Heart right ventricle (tissue), 16 donors: ENCODE results near the gene CACNB2. TPM values are rescaled to one million over a fixed set of nuclear protein-coding genes. Genes with fewer than 3 reads are reported as not detected.
A peak's percentile ranks its signal among the peaks of the same experiment; 100 is the strongest.

Experiments
- ATAC-seq, 8 donors: fragments of 200-7000 bp; cut with Tn5 transposase; one replicate each; pipeline ENCODE4 v1.9.1; 2020; ENCODE audit warnings: mild to moderate bottlenecking in 8 of 8, moderate library complexity in 8 of 8, moderate number of reproducible peaks in 1 of 8
- DNase-seq, 2 donors: peaks; one replicate each; pipeline ENCODE4 v3.0.0-alpha.2; 2020
- H3K27ac ChIP-seq, 10 donors: fragments of 200-600 bp; sonication (generic) in 2 of 10; one replicate each; pipeline versions ENCODE4 v1.5.0 to v1.8.0; 2020 to 2022; ENCODE audit warnings: mild to moderate bottlenecking in 3 of 10
- H3K27me3 ChIP-seq, 7 donors: fragments of 200-600 bp; one replicate each; pipeline ENCODE4 v1.8.0; 2021 to 2022; ENCODE audit warnings: mild to moderate bottlenecking in 2 of 7
- H3K36me3 ChIP-seq, 9 donors: fragments of 200-600 bp; sonication (generic) in 1 of 9; one replicate each; pipeline versions ENCODE4 v1.5.0 to v1.8.0; 2020 to 2022; ENCODE audit warnings: mild to moderate bottlenecking in 2 of 9
- H3K4me1 ChIP-seq, 9 donors: fragments of 200-600 bp; sonication (generic) in 1 of 9; one replicate each; pipeline versions ENCODE4 v1.5.0 to v1.8.0; 2020 to 2022; ENCODE audit warnings: mild to moderate bottlenecking in 4 of 9
- H3K4me3 ChIP-seq, 10 donors: fragments of 200-600 bp; sonication (generic) in 2 of 10; one replicate each; pipeline versions ENCODE4 v1.5.0 to v1.8.0; 2020 to 2022; ENCODE audit warnings: mild to moderate bottlenecking in 7 of 10, moderate library complexity in 2 of 10
- H3K9me3 ChIP-seq, 11 donors: fragments of 200-600 bp in 10 of 11; sonication (generic) in 2 of 11; one replicate each; pipeline versions ENCODE4 v1.5.0 to v1.8.0; 2013 to 2022; ENCODE audit warnings: mild to moderate bottlenecking in 2 of 11, control low read depth in 1 of 11, moderate library complexity in 1 of 11
- CTCF ChIP-seq, 9 donors: fragments of 200-600 bp; sonication (generic) in 2 of 9; IDR thresholded peaks; one replicate each; pipeline versions ENCODE4 v1.5.0 to v1.8.0; 2021 to 2022; ENCODE audit warnings: antibody characterized with exemption in 9 of 9, mild to moderate bottlenecking in 5 of 9, moderate library complexity in 1 of 9
- WGBS, 2 donors: extraction: QIAGEN DNeasy Blood & Tissue Kit; methylation state at CpG; one replicate each; pipeline ENCODE4 v1.1.7; 2013; ENCODE audit warnings: inconsistent platforms in 1 of 2; 5-methylcytosine and 5-hydroxymethylcytosine counted together
- intact Hi-C, 10 donors: fragments of 100-400 bp; cut with DNase I; formaldehyde crosslinking; loops; one replicate each; pipeline versions ENCODE4 v1.11.1 to v1.14.2; 2022
- polyA plus RNA-seq, 2 donors: library from polyadenylated mRNA; stranded (reverse); fragments of 200-250 nt; gene quantifications; one replicate each; pipeline ENCODE4 v1.2.3, GENCODE V29; 2013
- total RNA-seq, 10 donors: library from RNA; stranded (reverse); fragmentation: NEBNext Ultra II Directional in 3 of 10; extraction: Animal tissue kit (Norgen Biotek cat#: 25700) in 3 of 10; gene quantifications; one replicate each; pipeline versions ENCODE4 v1.2.1 to v1.2.4, GENCODE V29; 2021 to 2023
- donor health status: Arrhythmogenic right ventricular cardiomyopathy.
- donor health status: ischemic (EF 13 %, LVEDD 7.1; RV severe dilation, severe dysfunction).
- donor health status: healthy with polysubstance abuse.
- donor health status: DM: no; HTN: yes; CAD: no.
- donor health status: DM: no; HTN: no; CAD: no.
- donor health status: ischemic (EF 25% LVEDD 6.9; RV normal size, moderate dysfunction).
- donor health status: ischemic (EF 25% LVEDD 5.7; RV mildly dilated, moderate dysfunction).
- donor health status: healthy.
- donor health status: DM: yes; HTN: yes; CAD: no.
- donor health status: Ischemic cardiomyopathy.
- donor health status: ischemic (EF 35%, LVEDD 5.7; RV mildly dilated, moderate dysfunction).
- donor health status: nonischemic (EF 11% LVEDD 7.7; RV severe dilation, severe dysfunction).
- donor health status: DM: yes; HTN: yes; CAD: no.
- donor health status: PGD.
- donor health status: ischemic (EF 29% LVEDD 5.4; RV normal size, mild dysfunction).
- donor health status: nonischemic (EF 23%, LVEDD 6.1; RV moderate dilation, normal function).

CACNB2 gene
- total and polyA plus RNA-seq, 12 donors: 8.9 to 71.1 (median 36.7) TPM

GRCh38 chr10:18196806-18197550, 56.8 kb downstream of the CACNB2 start:
- 57 to 71% methylated on average over 2 of the region's 2 CpGs for WGBS, 2 donors
- TF ChIP-seq CTCF (IDR thresholded peaks at IDR 0.05): no peak
- intact Hi-C loops: no loop called here
- DNase-seq (no peak), ATAC-seq (no peak)
- no peaks in the 10 kb centered on the region for H3K36me3 ChIP-seq
- no peak overlapping the region for H3K27ac ChIP-seq
- H3K27me3 ChIP-seq: no peaks in the 10 kb centered on the region
- no peak overlapping the region for H3K4me3 ChIP-seq
- peaks cover 0 to 19% (median 7%) of the 10 kb centered on the region in 9 donors for H3K4me1 ChIP-seq
- H3K9me3 ChIP-seq: no peaks in the 10 kb centered on the region

GRCh38 chr10:18197706-18198105, 57.5 kb downstream of the CACNB2 start:
- WGBS, 2 donors: 89% methylated on average over 2 of the region's 2 CpGs
- H3K27ac ChIP-seq: no peak overlapping the region
- intact Hi-C loops: no loop called here

GRCh38 chr10:18201877-18202276, 61.7 kb downstream of the CACNB2 start:
- Histone ChIP-seq H3K27me3 (no peaks in the 10 kb centered on the region), H3K9me3 (no peaks in the 10 kb centered on the region), H3K27ac (no peak overlapping the region), H3K36me3 (no peaks in the 10 kb centered on the region), H3K4me3 (no peak overlapping the region), H3K4me1 (peaks cover 0 to 28% (median 8%) of the 10 kb centered on the region in 9 donors)
- ATAC-seq (no peak), DNase-seq (no peak)
- TF ChIP-seq CTCF (IDR thresholded peaks at IDR 0.05): no peak
- intact Hi-C loops: no loop called here

More at GRCh38 chr10:18197706-18198105, 57.5 kb downstream of the CACNB2 start:
- H3K36me3 ChIP-seq: no peaks in the 10 kb centered on the region
- H3K27me3 ChIP-seq: no peaks in the 10 kb centered on the region
- peaks cover 0 to 23% (median 7%) of the 10 kb centered on the region in 9 donors for H3K4me1 ChIP-seq
- DNase-seq (no peak), ATAC-seq (no peak)
- no peak for TF ChIP-seq CTCF (IDR thresholded peaks at IDR 0.05)
- no peaks in the 10 kb centered on the region for H3K9me3 ChIP-seq
- H3K4me3 ChIP-seq: no peak overlapping the region

GRCh38 chr10:18202680-18203460, 62.6 kb downstream of the CACNB2 start:
- no peak overlapping the region for H3K4me3 ChIP-seq
- H3K27me3 ChIP-seq: no peaks in the 10 kb centered on the region
- ATAC-seq (peak in 1 of 8 donors; percentile 41), DNase-seq (no peak)
- H3K36me3 ChIP-seq: no peaks in the 10 kb centered on the region
- intact Hi-C loops: no loop called here
- 44 to 51% methylated on average over 6 of the region's 6 CpGs for WGBS, 2 donors
- peaks cover 0 to 22% (median 8%) of the 10 kb centered on the region in 9 donors for H3K4me1 ChIP-seq
- TF ChIP-seq CTCF (IDR thresholded peaks at IDR 0.05): no peak
- H3K27ac ChIP-seq: no peak overlapping the region
- no peaks in the 10 kb centered on the region for H3K9me3 ChIP-seq
